SU-DHL-6 (cell line): ENCODE measurements around the gene BEND6.

ENCODE experiments used
- H2AFZ ChIP-seq: fragments of 200-600 bp; sonication (generic); 2 replicates; pipeline ENCODE4 v1.6.1; 2014; ENCODE audit warnings: low read depth, mild to moderate bottlenecking, moderate library complexity, mixed read lengths, antibody characterized with exemption, low read length; ENCODE audit not compliant: severe bottlenecking
- H3F3A ChIP-seq: fragments of 200-600 bp; shearing (Covaris generic); 2 replicates; pipeline ENCODE4 v1.6.0; 2016; ENCODE audit warnings: antibody characterized with exemption, mild to moderate bottlenecking; ENCODE audit not compliant: insufficient read depth
- H3K27ac ChIP-seq: fragments of 200-600 bp; sonication (generic); 2 replicates; pipeline ENCODE4 v1.5.1; 2016; ENCODE audit warnings: low read depth, mild to moderate bottlenecking, low read length, moderate library complexity, mixed read lengths
- H3K27me3 ChIP-seq: fragments of 200-600 bp; sonication (generic), shearing (Covaris generic); 2 replicates; pipeline ENCODE4 v1.6.0; 2014; ENCODE audit warnings: mild to moderate bottlenecking, low read length
- H3K36me3 ChIP-seq: fragments of 200-600 bp; sonication (generic); 2 replicates; pipeline ENCODE4 v1.6.1; 2014; ENCODE audit warnings: mild to moderate bottlenecking, low read length, mixed read lengths
- H3K4me2 ChIP-seq: fragments of 300-600, 200-600 bp; shearing (Covaris generic), sonication (generic); 2 replicates; pipeline ENCODE4 v1.6.0; 2014; ENCODE audit warnings: low read length, low read depth, mild to moderate bottlenecking; ENCODE audit not compliant: poor library complexity, severe bottlenecking
- H3K4me3 ChIP-seq: fragments of 200-600 bp; sonication (generic); 2 replicates; pipeline ENCODE4 v1.5.1; 2014; ENCODE audit warnings: antibody characterized with exemption, low read length, mild to moderate bottlenecking, mixed read lengths; ENCODE audit not compliant: insufficient read depth, poor library complexity, severe bottlenecking
- H3K79me2 ChIP-seq: fragments of 200-600 bp; sonication (generic); 2 replicates; pipeline ENCODE4 v1.6.1; 2014; ENCODE audit warnings: mild to moderate bottlenecking, low read length, moderate library complexity; ENCODE audit not compliant: insufficient read depth
- H3K9ac ChIP-seq: fragments of 200-600 bp; sonication (generic); 2 replicates; pipeline ENCODE4 v1.7.0; 2014; ENCODE audit warnings: mild to moderate bottlenecking, low read length
- H3K9me2 ChIP-seq: fragments of 200-600 bp; sonication (generic); replicated peaks from 2 replicates; pipeline ENCODE4 v1.6.1; 2014; ENCODE audit warnings: low read length; ENCODE audit not compliant: insufficient read depth
- H3K9me3 ChIP-seq: fragments of 200-600 bp; sonication (generic); 2 replicates; pipeline ENCODE4 v1.6.1; 2014; ENCODE audit warnings: low read length, mixed read lengths; ENCODE audit not compliant: insufficient read depth
- H4K20me1 ChIP-seq: fragments of 200-600 bp; sonication (generic); 2 replicates; pipeline ENCODE4 v1.6.1; 2014; ENCODE audit warnings: low read depth, mild to moderate bottlenecking, antibody characterized with exemption, low read length, moderate library complexity, mixed read lengths
- EZH2phosphoT487 ChIP-seq: fragments of 200-600 bp; sonication (generic), shearing (Covaris generic); conservative IDR thresholded peaks from 2 replicates; pipeline ENCODE4 v1.6.1; 2018; ENCODE audit warnings: mild to moderate bottlenecking, antibody characterized with exemption, low read length, moderate library complexity, mixed read lengths
- TF ChIP-seq, protein P1 (sequence below): fragments of 200-600 bp; sonication (generic); IDR thresholded peaks from one replicate; pipeline ENCODE4 v1.5.1; 2017; ENCODE audit warnings: antibody characterized with exemption, mild to moderate bottlenecking, low read length, moderate library complexity; ENCODE audit not compliant: insufficient read depth, poor library complexity, severe bottlenecking

Gene BEND6

DNA sequence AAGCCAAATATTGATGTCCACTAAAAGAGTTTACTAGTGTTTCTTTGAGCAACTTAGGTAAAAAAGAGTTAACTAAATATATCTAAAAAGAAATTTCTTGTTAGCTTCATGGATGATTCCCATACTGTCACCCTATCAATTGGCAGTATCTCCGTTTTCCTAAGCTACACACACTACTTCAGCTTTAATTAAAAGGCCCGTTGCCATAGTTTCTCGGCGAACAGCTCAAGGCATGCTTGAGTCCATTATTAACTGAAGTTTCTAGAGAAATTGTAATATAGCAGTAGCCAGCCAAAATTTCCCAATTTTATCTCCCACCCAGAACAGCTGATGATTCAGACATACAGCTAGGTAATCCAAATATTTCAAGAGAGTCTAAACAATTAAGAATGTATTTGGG lies 20.0 kb upstream of the BEND6 start:
- Histone ChIP-seq H3K4me3 (no peak overlapping the region), H3K27me3 (no peaks in the 10 kb centered on the region), H2AFZ (no peak overlapping the region), H3K36me3 (no peaks in the 10 kb centered on the region), H3K27ac (no peak overlapping the region), H3K9ac (no peak overlapping the region), H3K79me2 (no peaks in the 10 kb centered on the region), H3K4me2 (no peak overlapping the region), H4K20me1 (no peaks in the 10 kb centered on the region), H3K9me2 (no peaks in the 10 kb centered on the region), H3K9me3 (no peaks in the 10 kb centered on the region), H3F3A (no peaks in the 10 kb centered on the region)
- TF ChIP-seq, protein P1, sequence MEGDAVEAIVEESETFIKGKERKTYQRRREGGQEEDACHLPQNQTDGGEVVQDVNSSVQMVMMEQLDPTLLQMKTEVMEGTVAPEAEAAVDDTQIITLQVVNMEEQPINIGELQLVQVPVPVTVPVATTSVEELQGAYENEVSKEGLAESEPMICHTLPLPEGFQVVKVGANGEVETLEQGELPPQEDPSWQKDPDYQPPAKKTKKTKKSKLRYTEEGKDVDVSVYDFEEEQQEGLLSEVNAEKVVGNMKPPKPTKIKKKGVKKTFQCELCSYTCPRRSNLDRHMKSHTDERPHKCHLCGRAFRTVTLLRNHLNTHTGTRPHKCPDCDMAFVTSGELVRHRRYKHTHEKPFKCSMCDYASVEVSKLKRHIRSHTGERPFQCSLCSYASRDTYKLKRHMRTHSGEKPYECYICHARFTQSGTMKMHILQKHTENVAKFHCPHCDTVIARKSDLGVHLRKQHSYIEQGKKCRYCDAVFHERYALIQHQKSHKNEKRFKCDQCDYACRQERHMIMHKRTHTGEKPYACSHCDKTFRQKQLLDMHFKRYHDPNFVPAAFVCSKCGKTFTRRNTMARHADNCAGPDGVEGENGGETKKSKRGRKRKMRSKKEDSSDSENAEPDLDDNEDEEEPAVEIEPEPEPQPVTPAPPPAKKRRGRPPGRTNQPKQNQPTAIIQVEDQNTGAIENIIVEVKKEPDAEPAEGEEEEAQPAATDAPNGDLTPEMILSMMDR, result no peak
- TF ChIP-seq EZH2phosphoT487, result no peak

- no peaks in the 10 kb centered on the region for H3K36me3 ChIP-seq
Observed at GRCh38 chr6:56936466-56936865, 18.4 kb upstream of the BEND6 start.

GRCh38 chr6:56938649-56939191 lies 16.2 kb upstream of the BEND6 start:
- H2AFZ ChIP-seq, result no peak overlapping the region
- H4K20me1 ChIP-seq, result no peaks in the 10 kb centered on the region
- no peaks in the 10 kb centered on the region; the same call in 1 of the 2 replicates for H3K9me3 ChIP-seq
- H3K9ac ChIP-seq, result no peak overlapping the region
- no peaks in the 10 kb centered on the region for H3F3A ChIP-seq
- no peak overlapping the region for H3K27ac ChIP-seq
- no peaks in the 10 kb centered on the region for H3K9me2 ChIP-seq
- H3K4me2 ChIP-seq, result no peak overlapping the region
- no peak for TF ChIP-seq EZH2phosphoT487
- H3K36me3 ChIP-seq, result no peaks in the 10 kb centered on the region
- no peak overlapping the region for H3K4me3 ChIP-seq
- no peaks in the 10 kb centered on the region for H3K27me3 ChIP-seq
- H3K79me2 ChIP-seq, result no peaks in the 10 kb centered on the region

More at GRCh38 chr6:56936466-56936865, 18.4 kb upstream of the BEND6 start:
- H2AFZ ChIP-seq, result no peak overlapping the region
- H3K4me2 ChIP-seq, result no peak overlapping the region
- TF ChIP-seq, protein P1, result no peak
- TF ChIP-seq EZH2phosphoT487, result no peak
- no peaks in the 10 kb centered on the region; the same call in 1 of the 2 replicates for H3K9me3 ChIP-seq
- H3K79me2 ChIP-seq, result no peaks in the 10 kb centered on the region
- H3K9ac ChIP-seq, result no peak overlapping the region
- H3F3A ChIP-seq, result no peaks in the 10 kb centered on the region
- no peaks in the 10 kb centered on the region for H4K20me1 ChIP-seq
- no peaks in the 10 kb centered on the region for H3K27me3 ChIP-seq
- no peaks in the 10 kb centered on the region for H3K9me2 ChIP-seq
- no peak overlapping the region for H3K4me3 ChIP-seq
- H3K27ac ChIP-seq, result no peak overlapping the region

DNA sequence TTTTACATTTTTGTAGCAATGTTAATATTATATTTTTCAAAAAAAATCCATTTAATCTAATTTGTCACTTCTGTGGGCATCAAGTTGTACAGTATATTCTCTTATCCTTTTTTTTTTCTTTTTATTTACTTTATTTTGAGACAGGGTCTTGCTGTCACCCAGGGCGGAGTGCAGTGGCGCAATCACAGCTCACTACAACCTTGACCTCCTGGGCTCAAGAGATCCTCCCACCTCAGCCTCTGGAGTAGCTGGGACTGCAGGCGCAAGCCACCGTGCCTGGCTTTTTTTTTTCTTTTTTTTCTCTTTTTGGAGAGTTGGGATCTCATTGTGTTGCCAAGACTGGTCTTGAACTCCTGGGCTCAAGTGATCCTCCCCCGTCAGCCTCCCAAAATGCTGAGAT lies 14.4 kb upstream of the BEND6 start:
- H3K9ac ChIP-seq, result no peak overlapping the region
- H2AFZ ChIP-seq, result no peak overlapping the region
- no peaks in the 10 kb centered on the region for H3F3A ChIP-seq
- no peaks in the 10 kb centered on the region for H3K27me3 ChIP-seq
- H3K27ac ChIP-seq, result no peak overlapping the region
- no peak overlapping the region for H3K4me3 ChIP-seq
- H3K4me2 ChIP-seq, result no peak overlapping the region
- H3K9me3 ChIP-seq, result no peaks in the 10 kb centered on the region; the same call in 1 of the 2 replicates
- H3K9me2 ChIP-seq, result no peaks in the 10 kb centered on the region
- no peaks in the 10 kb centered on the region for H3K79me2 ChIP-seq
- no peaks in the 10 kb centered on the region for H4K20me1 ChIP-seq
- no peaks in the 10 kb centered on the region for H3K36me3 ChIP-seq
- TF ChIP-seq, protein P1, result no peak
- TF ChIP-seq EZH2phosphoT487, result no peak
